ENCODE results near the gene TIMP2.
"Not testable (repeated sequence)": the region's sequence is repeated elsewhere in the genome, so short reads cannot be mapped to it uniquely, and the experiment has no call there.

The TIMP2 gene

GRCh38 chr17:78890096-78890495 lies 35.1 kb downstream of the TIMP2 start:
- not testable (repeated sequence) for DNase-seq (ENCODE audit: low read depth)

DNA sequence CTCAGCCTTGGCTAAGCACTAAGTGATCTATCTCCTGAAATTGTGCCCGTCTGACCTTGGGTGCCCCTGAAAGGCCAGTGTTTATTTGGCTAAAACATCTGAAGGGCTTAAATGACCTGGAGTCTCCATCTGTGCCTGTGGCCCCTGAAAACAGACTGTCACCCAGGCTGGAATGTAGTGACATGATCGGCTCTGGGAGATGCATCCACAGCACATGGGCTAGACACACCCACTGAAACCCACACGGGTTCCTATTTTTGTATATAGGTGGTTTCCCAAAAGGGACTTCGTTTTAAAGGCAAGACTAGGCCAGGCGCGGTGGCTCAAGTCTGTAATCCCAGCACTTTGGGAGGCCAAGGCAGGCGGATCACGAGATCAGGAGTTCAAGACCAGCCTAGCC lies 35.7 kb downstream of the TIMP2 start:
- no peak for DNase-seq (ENCODE audit: low read depth)

DNA sequence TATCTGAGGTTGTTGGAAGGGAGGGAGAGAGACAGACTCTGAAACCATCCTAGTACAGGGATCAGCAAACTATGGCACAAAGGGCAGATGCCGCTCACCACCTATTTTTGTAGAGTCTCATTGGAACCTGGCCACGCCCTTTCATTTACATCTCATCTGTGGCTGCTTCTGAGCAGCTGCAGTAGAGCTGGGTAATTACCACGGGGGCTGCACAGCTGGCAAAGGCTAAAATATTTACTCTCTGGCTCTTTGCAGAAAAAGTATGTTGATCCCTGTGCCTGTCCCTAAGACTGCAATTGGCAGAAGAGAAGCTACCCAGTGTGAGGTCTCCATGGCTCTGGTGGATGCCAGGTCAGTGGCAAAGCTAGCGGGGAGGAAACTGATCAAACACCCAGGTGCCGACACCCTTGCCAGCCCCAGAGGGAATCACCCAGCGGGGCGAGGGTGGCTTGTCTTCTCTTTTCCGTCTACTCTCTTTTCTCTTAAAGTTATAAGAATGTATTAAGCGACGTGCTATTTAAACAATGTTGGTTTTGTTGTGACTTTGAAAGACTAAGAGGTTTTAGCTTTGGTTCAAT lies 36.2 kb downstream of the TIMP2 start:
- no peak for DNase-seq (ENCODE audit: low read depth)

GRCh38 chr17:78886954-78887353 lies 38.2 kb downstream of the TIMP2 start:
- DNase-seq (ENCODE audit: low read depth) = no peak

DNA sequence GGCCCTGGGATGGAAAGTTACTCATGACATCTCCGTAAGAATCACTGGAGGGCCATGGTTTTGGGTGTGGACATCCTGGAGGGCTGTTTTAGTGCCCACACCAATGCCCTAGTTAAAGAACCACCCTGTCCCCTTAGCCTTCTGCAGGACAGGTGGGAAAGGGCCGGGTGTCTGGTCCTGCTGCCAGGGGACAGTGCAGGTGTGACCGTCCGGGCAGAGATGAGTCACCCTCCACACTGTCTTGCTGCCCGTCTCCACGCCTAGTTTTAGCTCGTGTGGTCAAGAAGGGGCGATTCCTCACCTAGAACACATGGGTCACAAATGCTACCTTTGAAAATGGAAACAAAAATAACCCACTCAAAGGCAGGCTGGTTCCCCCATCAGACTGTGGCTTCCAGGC lies 39.2 kb downstream of the TIMP2 start:
- DNase-seq (ENCODE audit: low read depth) = no peak

DNA sequence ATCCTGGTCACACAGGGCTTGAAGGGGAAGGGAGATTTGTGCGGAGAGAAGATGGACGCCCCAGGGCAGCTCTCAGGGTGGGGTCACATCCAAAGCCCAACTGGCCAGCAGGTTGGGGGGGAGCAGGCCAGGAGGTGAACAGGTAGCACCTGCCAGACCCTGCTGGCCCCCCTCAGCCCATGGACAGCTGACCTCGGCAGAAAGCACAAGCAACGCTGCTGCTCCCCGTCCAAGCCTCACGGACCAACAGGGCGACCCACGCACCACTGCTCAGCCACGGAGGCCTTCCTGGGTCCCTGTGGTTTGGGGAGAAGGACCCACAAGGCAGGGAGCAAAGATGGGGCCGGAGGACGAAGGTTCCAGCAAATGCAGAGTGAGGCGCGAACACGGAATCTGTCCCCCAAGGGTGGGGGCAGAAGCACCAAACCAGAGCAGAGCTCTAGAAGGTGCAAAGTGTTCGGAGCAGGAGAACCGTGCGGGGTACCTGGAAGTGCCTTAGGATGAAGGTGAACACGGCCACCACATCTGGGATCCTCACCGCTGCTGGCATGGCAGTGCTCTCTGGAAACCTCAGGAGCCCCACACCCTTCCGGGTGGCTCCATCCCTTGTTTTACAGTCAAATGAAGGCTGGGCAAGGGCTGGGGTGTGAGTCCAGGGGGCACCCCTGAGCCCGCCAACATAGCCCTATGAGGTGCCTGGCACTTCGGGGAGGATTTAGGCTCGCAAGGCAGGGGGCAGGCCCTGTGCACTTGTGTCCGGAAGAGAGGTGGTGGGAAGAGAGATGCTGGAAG lies 40.1 kb downstream of the TIMP2 start:
- no peak for DNase-seq (ENCODE audit: low read depth)

GRCh38 chr17:78884148-78884825 lies 40.9 kb downstream of the TIMP2 start:
- no peak for DNase-seq (ENCODE audit: low read depth)

GRCh38 chr17:78883533-78884131 lies 41.6 kb downstream of the TIMP2 start:
- no peak for DNase-seq (ENCODE audit: low read depth)

GRCh38 chr17:78883089-78883532 lies 42.1 kb downstream of the TIMP2 start:
- no peak for DNase-seq (ENCODE audit: low read depth)

DNA sequence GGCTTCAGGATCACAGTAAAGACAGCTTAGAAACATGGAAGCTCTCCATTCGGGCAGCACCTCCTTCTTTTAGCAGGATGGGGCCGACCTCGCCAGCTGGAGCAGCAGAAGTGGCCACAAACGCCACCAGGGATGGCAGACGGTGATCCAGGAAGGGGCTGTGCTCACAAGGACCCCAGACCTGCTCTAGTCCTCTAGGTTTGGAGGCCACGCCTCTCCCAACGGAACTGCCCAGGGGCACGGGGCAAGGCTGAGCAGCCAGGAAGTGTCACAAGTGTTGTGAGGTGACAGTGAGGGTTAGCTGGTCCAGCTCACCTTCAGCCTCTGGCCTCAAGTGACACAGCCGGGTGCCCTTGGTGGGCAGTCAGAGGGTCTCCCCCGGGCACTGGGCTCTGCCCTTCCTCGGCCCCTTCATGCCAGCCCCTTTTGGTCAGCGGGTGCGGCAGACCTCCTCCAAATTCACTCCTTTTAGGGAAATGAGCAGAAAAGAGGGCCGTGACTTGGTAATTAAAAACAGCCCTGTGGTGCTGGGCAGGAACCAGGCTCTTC lies 42.6 kb downstream of the TIMP2 start:
- DNase-seq (ENCODE audit: low read depth) = no peak

DNA sequence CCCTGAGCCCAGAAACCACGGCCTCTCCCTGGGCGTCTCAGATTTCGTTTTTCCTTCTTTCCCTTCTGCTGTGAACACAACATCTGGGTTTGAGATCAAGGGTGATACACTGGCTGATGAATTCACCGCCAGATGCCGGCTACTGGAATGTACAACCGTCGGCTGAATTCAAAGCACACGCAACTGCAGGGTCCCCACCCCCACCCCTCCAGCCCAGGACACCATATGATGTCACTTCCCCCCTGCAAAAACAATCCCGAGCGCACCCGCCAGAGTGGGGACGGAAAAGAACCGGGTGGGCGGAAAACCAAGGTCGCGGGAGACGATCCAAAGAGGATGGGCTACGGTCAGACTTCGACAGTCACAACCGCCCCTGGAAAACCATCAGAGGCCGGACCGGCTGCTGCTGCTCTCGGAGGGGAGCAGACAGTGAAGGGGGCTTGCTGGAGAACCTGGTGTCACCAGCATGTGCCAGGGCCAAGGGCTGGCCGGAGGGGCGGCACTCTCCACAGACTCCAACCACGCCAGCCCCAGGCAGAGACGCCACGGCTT lies 45.5 kb downstream of the TIMP2 start:
- peak; percentile 6 for DNase-seq (ENCODE audit: low read depth)

- no peak for DNase-seq (ENCODE audit: low read depth)
These were observed 46.2 kb downstream of the TIMP2 start for GRCh38 chr17:78878871-78879527.

DNA sequence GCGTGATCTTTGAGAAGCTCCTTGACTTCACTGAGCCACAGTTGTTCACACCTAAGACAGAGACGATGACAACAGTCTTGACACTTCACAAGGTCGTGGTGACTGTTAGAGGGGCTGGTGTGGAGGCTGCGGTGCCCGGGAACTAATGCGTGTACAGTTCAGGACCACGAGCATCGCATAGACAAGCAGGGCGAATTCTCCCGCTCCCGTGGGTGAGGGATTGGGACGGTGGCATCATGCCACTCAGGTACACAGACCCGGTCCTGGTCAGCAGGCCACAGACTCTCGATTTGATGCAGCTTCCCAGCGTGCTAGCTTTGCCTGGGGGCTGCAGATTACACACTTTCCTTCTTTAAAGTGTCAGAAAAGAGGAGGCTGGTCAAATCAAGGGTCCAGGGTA lies 46.9 kb downstream of the TIMP2 start:
- no peak for DNase-seq (ENCODE audit: low read depth)

DNA sequence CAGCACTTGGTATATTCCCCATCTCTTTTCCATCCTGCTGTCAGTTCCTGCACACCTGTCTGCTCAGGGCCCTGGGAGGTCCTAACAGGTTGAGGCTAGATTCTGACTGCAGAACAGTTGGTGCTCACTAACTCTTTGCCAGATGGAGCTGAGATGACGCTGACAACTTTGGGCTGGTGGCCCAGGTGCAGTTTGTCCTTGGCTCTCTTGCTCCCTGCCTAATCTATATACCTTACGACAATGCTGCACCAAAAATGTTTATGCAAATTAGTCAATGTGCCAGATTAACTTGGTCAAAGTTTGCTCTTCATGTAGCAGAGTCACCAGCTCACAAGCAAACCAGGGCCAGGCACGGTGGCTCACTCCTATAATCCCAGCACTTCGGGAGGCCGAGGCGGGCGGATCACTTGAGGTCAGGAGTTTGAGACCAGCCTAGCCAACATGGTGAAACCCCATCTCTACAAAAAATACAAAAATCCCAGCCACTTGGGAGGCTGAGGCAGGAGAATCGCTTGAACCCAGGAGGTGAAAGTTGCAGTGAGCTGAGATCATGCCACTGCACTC lies 48.2 kb downstream of the TIMP2 start:
- not testable (repeated sequence) for DNase-seq (ENCODE audit: low read depth)

- DNase-seq (ENCODE audit: low read depth) = no peak
These were observed 49.0 kb downstream of the TIMP2 start for GRCh38 chr17:78876094-78876597.

DNA sequence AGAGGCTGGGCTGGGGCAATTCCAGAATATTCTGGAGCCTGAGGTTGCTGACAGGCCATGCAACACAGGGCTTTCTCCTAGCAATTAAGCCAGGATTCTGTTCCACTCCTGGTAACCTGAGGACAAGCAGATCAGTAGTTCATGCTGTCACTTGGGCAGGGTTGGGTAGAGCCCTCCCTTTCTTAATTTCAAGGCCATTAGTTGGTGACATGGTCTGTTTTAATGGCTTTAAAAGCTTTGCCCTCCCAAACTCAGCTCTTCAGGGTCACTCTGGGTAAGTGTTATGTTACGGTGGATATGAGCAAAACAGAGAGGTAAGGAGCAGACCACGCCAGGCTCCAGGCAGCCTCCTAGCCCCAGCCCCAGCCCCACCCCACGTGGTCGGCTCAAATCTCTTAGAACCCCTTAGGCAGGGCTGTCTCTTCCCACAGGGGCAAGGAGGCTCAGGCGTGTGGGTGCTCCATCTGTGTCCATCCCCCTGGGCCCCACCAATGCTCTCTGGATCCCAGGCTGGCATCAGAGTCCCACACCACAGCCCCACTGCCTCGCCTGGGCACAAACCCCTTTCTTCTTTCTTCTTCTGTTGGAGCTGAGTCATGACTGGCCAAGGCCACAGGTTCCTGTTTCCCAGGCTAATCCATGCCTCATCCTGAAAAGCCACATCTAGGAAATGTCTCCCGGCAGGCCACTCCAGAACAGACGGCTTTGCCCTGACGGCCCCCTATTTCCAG lies 49.7 kb downstream of the TIMP2 start:
- no peak for DNase-seq (ENCODE audit: low read depth)

DNA sequence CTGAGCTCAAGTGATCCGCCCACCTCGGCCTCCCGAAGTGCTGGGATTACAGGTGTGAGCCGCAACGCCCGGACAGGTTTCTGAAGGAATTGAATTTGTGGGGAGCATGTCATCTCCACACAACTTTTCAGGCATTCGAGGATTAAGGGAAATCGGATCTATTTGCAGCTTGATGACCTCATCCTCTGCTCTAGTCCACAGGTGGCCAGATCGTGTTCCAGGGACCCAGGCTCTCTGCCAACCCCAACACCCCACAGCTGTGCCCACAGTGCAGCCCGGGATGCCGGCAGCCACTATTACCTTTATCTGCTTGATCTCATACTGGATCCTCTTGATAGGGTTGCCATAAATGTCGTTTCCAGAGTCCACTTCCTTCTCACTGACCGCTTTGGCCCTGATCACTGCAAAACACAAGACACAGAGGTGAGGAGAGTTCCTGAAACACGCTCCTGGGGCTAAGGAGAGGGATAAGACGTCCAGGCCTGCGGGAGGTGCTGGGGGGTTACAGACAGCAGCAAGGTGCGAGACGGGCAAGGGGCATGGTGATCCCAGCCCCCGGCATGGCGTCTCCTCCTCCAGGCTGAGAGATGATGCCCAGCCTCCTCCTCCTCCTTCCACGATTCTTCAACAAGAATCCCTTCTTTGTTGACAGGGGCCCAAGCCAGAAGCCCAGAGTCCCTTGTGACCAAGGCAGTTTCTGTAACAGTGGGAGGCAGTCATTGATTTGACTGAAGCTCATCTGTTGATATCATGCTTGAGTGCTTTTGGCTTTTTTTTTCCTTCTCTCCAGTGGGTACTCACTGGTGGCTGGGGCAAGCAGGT lies 51.5 kb downstream of the TIMP2 start:
- DNase-seq (ENCODE audit: low read depth) = no peak

DNA sequence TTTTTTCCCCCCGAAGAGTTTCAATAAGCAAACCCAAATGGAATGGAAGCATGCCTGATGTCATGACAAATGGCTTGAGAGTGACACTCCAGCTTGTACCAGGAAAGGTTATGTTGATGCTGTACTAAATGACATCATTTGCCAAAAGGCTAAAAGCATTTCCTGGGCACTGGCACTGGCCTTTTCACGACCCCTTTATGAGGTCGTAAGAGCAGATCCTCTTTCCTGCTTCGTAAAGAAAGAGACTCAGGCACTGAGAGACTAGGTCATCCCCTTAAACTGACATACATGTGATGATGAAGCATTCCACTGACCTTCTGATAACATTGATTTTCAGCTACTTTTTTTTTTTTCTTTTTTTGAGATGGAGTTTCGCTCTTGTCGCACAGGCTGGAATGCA lies 52.7 kb downstream of the TIMP2 start:
- DNase-seq (ENCODE audit: low read depth) = no peak

- DNase-seq (ENCODE audit: low read depth) = no peak
These were observed 54.6 kb downstream of the TIMP2 start for GRCh38 chr17:78870621-78871020.

GRCh38 chr17:78868391-78868790 lies 56.8 kb downstream of the TIMP2 start:
- DNase-seq (ENCODE audit: low read depth) = no peak

All from activated T-cell treated with anti-CD3 and anti-CD28 coated beads for 1 hour (primary cell).